ENCODE results near the gene CAMK2B.

Gene CAMK2B

GRCh38 chr7:44315301-44315903 is 10.0 kb downstream of the CAMK2B start:
- Histone ChIP-seq H3K79me2 (ENCODE audit: control insufficient read depth, low read length) (no peaks in the 10 kb centered on the region), H3K4me2 (ENCODE audit: low read length) (no peak overlapping the region), H3K27me3 (ENCODE audit: control insufficient read depth, low read length) (peaks cover 23% of the 10 kb centered on the region), H4K20me1 (ENCODE audit: control insufficient read depth, insufficient read depth, low read depth, low read length) (no peaks in the 10 kb centered on the region), H3K4me1 (ENCODE audit: control insufficient read depth, low read length) (no peaks in the 10 kb centered on the region), H3K36me3 (ENCODE audit: control insufficient read depth, low read length) (no peaks in the 10 kb centered on the region), H3K9me2 (replicated peaks; ENCODE audit: control insufficient read depth, low read length) (no peaks in the 10 kb centered on the region), H3K27ac (ENCODE audit: low read depth, low read length) (no peak overlapping the region), H3K9me3 (ENCODE audit: control insufficient read depth, insufficient read depth, low read length) (no peaks in the 10 kb centered on the region), H3F3A (ENCODE audit: control insufficient read depth, insufficient read depth) (no peaks in the 10 kb centered on the region), H3K4me3 (ENCODE audit: low read length) (no peak overlapping the region)
- TF ChIP-seq EZH2phosphoT487 (IDR thresholded peaks at IDR 0.05; ENCODE audit: borderline replicate concordance, low read length) (no peak), CTCF (IDR thresholded peaks at IDR 0.05; ENCODE audit: low read depth, low read length, poor library complexity, severe bottlenecking) (no peak)

- H3K9me3 ChIP-seq (ENCODE audit: control insufficient read depth, insufficient read depth, low read length), result no peaks in the 10 kb centered on the region
- TF ChIP-seq EZH2phosphoT487 (IDR thresholded peaks at IDR 0.05; ENCODE audit: borderline replicate concordance, low read length), result no peak
- H3F3A ChIP-seq (ENCODE audit: control insufficient read depth, insufficient read depth), result no peaks in the 10 kb centered on the region
- peaks cover 39% of the 10 kb centered on the region for H3K27me3 ChIP-seq (ENCODE audit: control insufficient read depth, low read length)
- H3K36me3 ChIP-seq (ENCODE audit: control insufficient read depth, low read length), result no peaks in the 10 kb centered on the region
- no peaks in the 10 kb centered on the region for H3K9me2 ChIP-seq (replicated peaks; ENCODE audit: control insufficient read depth, low read length)
- no peaks in the 10 kb centered on the region for H3K79me2 ChIP-seq (ENCODE audit: control insufficient read depth, low read length)
- H3K27ac ChIP-seq (ENCODE audit: low read depth, low read length), result no peak overlapping the region
- H3K4me2 ChIP-seq (ENCODE audit: low read length), result no peak overlapping the region
- H4K20me1 ChIP-seq (ENCODE audit: control insufficient read depth, insufficient read depth, low read depth, low read length), result no peaks in the 10 kb centered on the region
- H3K4me1 ChIP-seq (ENCODE audit: control insufficient read depth, low read length), result peaks cover 3% of the 10 kb centered on the region; the same call in 1 of the 2 replicates
- H3K4me3 ChIP-seq (ENCODE audit: low read length), result no peak overlapping the region
Measured at GRCh38 chr7:44313621-44314031, 11.8 kb downstream of the CAMK2B start.

- TF ChIP-seq EZH2phosphoT487 (IDR thresholded peaks at IDR 0.05; ENCODE audit: borderline replicate concordance, low read length) (no peak), CTCF (IDR thresholded peaks at IDR 0.05; ENCODE audit: low read depth, low read length, poor library complexity, severe bottlenecking) (no peak)
- Histone ChIP-seq H3K79me2 (ENCODE audit: control insufficient read depth, low read length) (no peaks in the 10 kb centered on the region), H3K36me3 (ENCODE audit: control insufficient read depth, low read length) (no peaks in the 10 kb centered on the region), H3K4me2 (ENCODE audit: low read length) (no peak overlapping the region), H3K9me2 (replicated peaks; ENCODE audit: control insufficient read depth, low read length) (no peaks in the 10 kb centered on the region), H3K4me3 (ENCODE audit: low read length) (no peak overlapping the region), H3K9me3 (ENCODE audit: control insufficient read depth, insufficient read depth, low read length) (no peaks in the 10 kb centered on the region), H4K20me1 (ENCODE audit: control insufficient read depth, insufficient read depth, low read depth, low read length) (no peaks in the 10 kb centered on the region), H3K27me3 (ENCODE audit: control insufficient read depth, low read length) (peaks cover 35% of the 10 kb centered on the region), H3K4me1 (ENCODE audit: control insufficient read depth, low read length) (peaks cover 3% of the 10 kb centered on the region; the same call in 1 of the 2 replicates), H3K27ac (ENCODE audit: low read depth, low read length) (no peak overlapping the region), H3F3A (ENCODE audit: control insufficient read depth, insufficient read depth) (no peaks in the 10 kb centered on the region)
Measured at GRCh38 chr7:44313016-44313415, 12.4 kb downstream of the CAMK2B start.

- Histone ChIP-seq H3K4me3 (ENCODE audit: low read length) (no peak overlapping the region), H4K20me1 (ENCODE audit: control insufficient read depth, insufficient read depth, low read depth, low read length) (no peaks in the 10 kb centered on the region), H3K4me2 (ENCODE audit: low read length) (no peak overlapping the region), H3K9me3 (ENCODE audit: control insufficient read depth, insufficient read depth, low read length) (no peaks in the 10 kb centered on the region), H3K4me1 (ENCODE audit: control insufficient read depth, low read length) (peaks cover 6% of the 10 kb centered on the region), H3K27me3 (ENCODE audit: control insufficient read depth, low read length) (peaks cover 30% of the 10 kb centered on the region), H3K9me2 (replicated peaks; ENCODE audit: control insufficient read depth, low read length) (no peaks in the 10 kb centered on the region), H3F3A (ENCODE audit: control insufficient read depth, insufficient read depth) (no peaks in the 10 kb centered on the region), H3K27ac (ENCODE audit: low read depth, low read length) (no peak overlapping the region), H3K79me2 (ENCODE audit: control insufficient read depth, low read length) (no peaks in the 10 kb centered on the region), H3K36me3 (ENCODE audit: control insufficient read depth, low read length) (no peaks in the 10 kb centered on the region)
- TF ChIP-seq CTCF (IDR thresholded peaks at IDR 0.05; ENCODE audit: low read depth, low read length, poor library complexity, severe bottlenecking) (no peak), EZH2phosphoT487 (IDR thresholded peaks at IDR 0.05; ENCODE audit: borderline replicate concordance, low read length) (no peak)
Measured at GRCh38 chr7:44311561-44312495, 13.6 kb downstream of the CAMK2B start.
